Progenitor cell of endocrine pancreas (in vitro differentiated cells): ENCODE data around the gene SSBP2. TPM values are rescaled to one million over a fixed set of nuclear protein-coding genes. Genes with fewer than 3 reads are reported as not detected.
A peak's percentile ranks its signal among the peaks of the same experiment; 100 is the strongest.

Experiments
- DNase-seq: peaks from one replicate; pipeline ENCODE4 v3.0.0; 2021; ENCODE audit warnings: low spot score; ENCODE audit not compliant: unreplicated experiment
- H3K27ac Mint-ChIP-seq: 2 replicates; pipeline ENCODE4 v1.8.0; 2021; ENCODE audit warnings: mild to moderate bottlenecking, moderate library complexity, mixed read lengths
- H3K27me3 Mint-ChIP-seq: 2 replicates; pipeline ENCODE4 v1.8.0; 2021; ENCODE audit warnings: mixed read lengths
- H3K36me3 Mint-ChIP-seq: 2 replicates; pipeline ENCODE4 v1.8.0; 2022; ENCODE audit warnings: mixed read lengths; ENCODE audit not compliant: insufficient read depth
- H3K4me1 Mint-ChIP-seq: 2 replicates; pipeline ENCODE4 v1.8.0; 2021; ENCODE audit warnings: low read depth, mixed read lengths
- H3K4me3 Mint-ChIP-seq: 2 replicates; pipeline ENCODE4 v1.8.0; 2021; ENCODE audit warnings: low read depth, mild to moderate bottlenecking, moderate library complexity, mixed read lengths
- H3K9me3 Mint-ChIP-seq: 2 replicates; pipeline ENCODE4 v1.8.0; 2021; ENCODE audit warnings: low read depth, mixed read lengths
- CTCF ChIP-seq: fragments of 200-600 bp; sonication (generic); IDR thresholded peaks from one replicate; pipeline ENCODE4 v1.5.0; 2021; ENCODE audit warnings: antibody characterized with exemption, mild to moderate bottlenecking; ENCODE audit not compliant: unreplicated experiment
- total RNA-seq: library from RNA; stranded (reverse); gene quantifications from 2 replicates; pipeline ENCODE4 v1.2.1, GENCODE V29; 2021

The SSBP2 gene
- total RNA-seq, 1 donor from 2014 or later: 66.6 TPM

GRCh38 chr5:81749192-81749560, 1.7 kb downstream of the SSBP2 start:
- TF ChIP-seq CTCF: no peak
- Mint-ChIP-seq H3K27me3 (no peaks in the 10 kb centered on the region), H3K9me3 (no peaks in the 10 kb centered on the region), H3K4me1 (peaks cover 28% of the 10 kb centered on the region), H3K36me3 (peaks cover 1% of the 10 kb centered on the region), H3K4me3 (peak overlapping the region; percentile 90), H3K27ac (peak overlapping the region; percentile 91)
- DNase-seq: no peak

- H3K4me1 Mint-ChIP-seq: peaks cover 28% of the 10 kb centered on the region
- TF ChIP-seq CTCF: no peak
- no peaks in the 10 kb centered on the region for H3K9me3 Mint-ChIP-seq
- DNase-seq: no peak
- H3K27me3 Mint-ChIP-seq: no peaks in the 10 kb centered on the region
- peaks cover 1% of the 10 kb centered on the region for H3K36me3 Mint-ChIP-seq
- peak overlapping the region; percentile 90 for H3K4me3 Mint-ChIP-seq
- no peak overlapping the region for H3K27ac Mint-ChIP-seq
Measured at GRCh38 chr5:81748556-81748955, 2.3 kb downstream of the SSBP2 start.

GRCh38 chr5:81747030-81747429, 3.9 kb downstream of the SSBP2 start:
- DNase-seq: no peak
- H3K4me3 Mint-ChIP-seq: no peak overlapping the region
- H3K27ac Mint-ChIP-seq: no peak overlapping the region
- H3K9me3 Mint-ChIP-seq: no peaks in the 10 kb centered on the region
- TF ChIP-seq CTCF: no peak
- H3K4me1 Mint-ChIP-seq: peaks cover 23% of the 10 kb centered on the region
- H3K36me3 Mint-ChIP-seq: peaks cover 1% of the 10 kb centered on the region
- H3K27me3 Mint-ChIP-seq: no peaks in the 10 kb centered on the region

GRCh38 chr5:81740758-81741157, 10.1 kb downstream of the SSBP2 start:
- H3K36me3 Mint-ChIP-seq: peaks cover 5% of the 10 kb centered on the region
- no peak overlapping the region for H3K27ac Mint-ChIP-seq
- no peak for TF ChIP-seq CTCF
- DNase-seq: no peak
- H3K4me3 Mint-ChIP-seq: no peak overlapping the region
- peaks cover 2% of the 10 kb centered on the region for H3K4me1 Mint-ChIP-seq
- peaks cover 4% of the 10 kb centered on the region for H3K9me3 Mint-ChIP-seq
- H3K27me3 Mint-ChIP-seq: no peaks in the 10 kb centered on the region

- peaks cover 5% of the 10 kb centered on the region for H3K36me3 Mint-ChIP-seq
- peaks cover 4% of the 10 kb centered on the region for H3K9me3 Mint-ChIP-seq
- H3K27ac Mint-ChIP-seq: no peak overlapping the region
- no peaks in the 10 kb centered on the region for H3K27me3 Mint-ChIP-seq
- no peak for DNase-seq
- H3K4me1 Mint-ChIP-seq: no peaks in the 10 kb centered on the region
- TF ChIP-seq CTCF: no peak
- no peak overlapping the region for H3K4me3 Mint-ChIP-seq
Measured at GRCh38 chr5:81739291-81739690, 11.6 kb downstream of the SSBP2 start.
